GM19238 (cell line): ENCODE measurements around the gene DIRAS1.

Experiments
- DNase-seq: peaks from one replicate; pipeline ENCODE4 v3.0.0; 2011; ENCODE audit warnings: low spot score; ENCODE audit not compliant: insufficient read length

Gene DIRAS1

GRCh38 chr19:2755811-2756210, 34.6 kb upstream of the DIRAS1 start:
- DNase-seq = no peak

GRCh38 chr19:2755448-2755705, 34.2 kb upstream of the DIRAS1 start:
- no peak for DNase-seq

GRCh38 chr19:2754659-2755447, 33.7 kb upstream of the DIRAS1 start:
- DNase-seq = no peak

- no peak for DNase-seq
These were observed 30.3 kb upstream of the DIRAS1 start for GRCh38 chr19:2751438-2751830.

- no peak for DNase-seq
These were observed 29.8 kb upstream of the DIRAS1 start for GRCh38 chr19:2750808-2751437.

- no peak for DNase-seq
These were observed 26.2 kb upstream of the DIRAS1 start for GRCh38 chr19:2747349-2747748.

GRCh38 chr19:2744113-2744512, 22.9 kb upstream of the DIRAS1 start:
- DNase-seq = no peak

GRCh38 chr19:2743099-2743498, 21.9 kb upstream of the DIRAS1 start:
- no peak for DNase-seq

- no peak for DNase-seq
These were observed 19.1 kb upstream of the DIRAS1 start for GRCh38 chr19:2740314-2740656.

GRCh38 chr19:2739602-2740313, 18.6 kb upstream of the DIRAS1 start, which contains the start of gene SLC39A3:
Gene SLC39A3 (minus strand): TSS chr19:2740017. CDS start chr19:2737257, 2,760 bp downstream.
- DNase-seq = peak; percentile 100

GRCh38 chr19:2736550-2737190, 15.5 kb upstream of the DIRAS1 start:
- no peak for DNase-seq

- DNase-seq = no peak
These were observed 14.2 kb upstream of the DIRAS1 start for GRCh38 chr19:2735374-2735773.

- DNase-seq = no peak
These were observed 13.6 kb upstream of the DIRAS1 start for GRCh38 chr19:2734589-2735288.

- no peak for DNase-seq
These were observed 12.9 kb upstream of the DIRAS1 start for GRCh38 chr19:2733930-2734588.

- DNase-seq = no peak
These were observed 11.7 kb upstream of the DIRAS1 start for GRCh38 chr19:2732883-2733282.

- DNase-seq = no peak
These were observed 11.1 kb upstream of the DIRAS1 start for GRCh38 chr19:2732157-2732725.

GRCh38 chr19:2731181-2731995, 10.2 kb upstream of the DIRAS1 start:
- no peak for DNase-seq

- no peak for DNase-seq
These were observed 9.0 kb upstream of the DIRAS1 start for GRCh38 chr19:2729943-2730818.
